ENCODE results near the gene PF4V1.
"Not testable (repeated sequence)": the region's sequence is repeated elsewhere in the genome, so short reads cannot be mapped to it uniquely, and the experiment has no call there.

PF4V1 gene

DNA sequence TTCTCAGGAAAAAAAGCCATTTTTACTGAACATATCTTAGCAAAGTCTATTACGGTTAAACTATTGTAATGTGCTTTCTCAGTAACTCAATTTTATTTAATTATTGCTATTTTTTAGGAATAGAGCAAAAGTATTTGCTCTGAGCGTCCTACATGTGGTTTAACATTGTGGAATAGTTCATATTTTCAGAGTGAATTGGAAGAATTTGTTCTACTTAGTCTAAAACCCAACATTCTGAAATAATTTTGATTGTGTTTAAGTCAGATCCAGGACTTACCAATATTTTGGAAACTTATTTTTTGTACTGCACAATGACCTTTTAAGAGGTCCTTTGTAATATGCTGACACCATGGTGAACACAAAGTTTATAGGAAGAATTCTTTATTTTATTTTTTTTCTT, 43.3 kb downstream of the PF4V1 start:
- no peak for TF ChIP-seq CTCF (IDR thresholded peaks at IDR 0.05; ENCODE audit: extremely low read depth, insufficient read depth, missing control alignments)
- in situ Hi-C loops (cut with MboI; ENCODE audit: low pct_unique_long_range_greater_than_20kb, low sequenced_read_pairs, unreplicated experiment) = no loop called here
- no peak for DNase-seq (ENCODE audit: low spot score)

GRCh38 chr4:73897380-73898136, 44.5 kb downstream of the PF4V1 start:
- in situ Hi-C loops (cut with MboI; ENCODE audit: low pct_unique_long_range_greater_than_20kb, low sequenced_read_pairs, unreplicated experiment) = no loop called here
- DNase-seq (ENCODE audit: low spot score) = no peak
- no peak for TF ChIP-seq CTCF (IDR thresholded peaks at IDR 0.05; ENCODE audit: extremely low read depth, insufficient read depth, missing control alignments)

GRCh38 chr4:73899338-73899737, 46.2 kb downstream of the PF4V1 start:
- DNase-seq (ENCODE audit: low spot score); in situ Hi-C loops (cut with MboI; ENCODE audit: low pct_unique_long_range_greater_than_20kb, low sequenced_read_pairs, unreplicated experiment): not testable (repeated sequence)

DNA sequence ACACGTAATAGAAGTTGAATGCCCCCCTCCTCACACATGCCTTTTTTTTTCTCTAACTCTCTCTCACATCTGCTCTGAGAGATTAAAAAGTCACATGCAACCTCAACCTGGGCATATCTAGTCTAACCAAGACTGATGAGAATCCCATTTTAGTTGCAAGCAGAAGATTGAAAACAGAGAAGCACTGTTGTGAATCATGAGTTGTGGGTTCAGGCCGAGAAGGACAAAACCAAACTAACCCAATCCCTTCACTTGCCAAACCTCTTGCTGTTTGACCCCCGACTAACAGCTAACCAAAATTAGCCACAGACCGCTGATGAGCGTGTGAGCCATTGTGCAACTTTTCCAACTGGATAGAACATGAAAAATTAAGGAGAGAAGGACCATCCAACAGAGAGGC, 47.9 kb downstream of the PF4V1 start:
- no peak for DNase-seq (ENCODE audit: low spot score)
- no peak for TF ChIP-seq CTCF (IDR thresholded peaks at IDR 0.05; ENCODE audit: extremely low read depth, insufficient read depth, missing control alignments)
- in situ Hi-C loops (cut with MboI; ENCODE audit: low pct_unique_long_range_greater_than_20kb, low sequenced_read_pairs, unreplicated experiment) = no loop called here

DNA sequence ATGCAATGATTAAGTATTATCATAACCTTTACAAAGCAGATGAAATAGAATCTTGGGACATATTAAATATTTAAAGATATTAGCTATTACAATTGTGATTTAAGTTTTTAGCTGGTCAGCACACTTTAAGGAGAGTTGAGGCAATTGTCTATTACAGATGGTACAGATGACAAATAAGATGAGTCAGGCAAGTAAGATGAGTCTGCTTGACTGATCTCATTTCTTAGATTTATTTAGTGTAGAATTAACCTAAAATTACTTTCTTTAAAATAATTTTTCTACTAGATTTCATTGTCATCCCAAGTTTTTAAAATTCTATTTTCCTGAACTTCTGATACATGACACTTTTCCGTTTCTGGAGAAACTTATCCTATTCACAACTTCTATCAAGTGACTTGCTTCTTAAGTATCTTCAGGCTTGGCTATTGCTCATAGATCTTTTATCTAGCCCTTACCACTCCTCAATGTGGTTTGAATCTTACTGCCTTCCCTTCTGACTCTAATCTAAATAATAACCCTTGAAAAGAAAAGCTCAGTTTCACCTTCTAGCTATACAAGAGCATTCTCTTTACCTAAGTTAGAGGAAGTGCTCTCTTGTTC, 49.0 kb downstream of the PF4V1 start:
- TF ChIP-seq CTCF (IDR thresholded peaks at IDR 0.05; ENCODE audit: extremely low read depth, insufficient read depth, missing control alignments) = no peak
- DNase-seq (ENCODE audit: low spot score) = no peak
- in situ Hi-C loops (cut with MboI; ENCODE audit: low pct_unique_long_range_greater_than_20kb, low sequenced_read_pairs, unreplicated experiment) = no loop called here

- no peak for DNase-seq (ENCODE audit: low spot score)
- in situ Hi-C loops (cut with MboI; ENCODE audit: low pct_unique_long_range_greater_than_20kb, low sequenced_read_pairs, unreplicated experiment) = no loop called here
- no peak for TF ChIP-seq CTCF (IDR thresholded peaks at IDR 0.05; ENCODE audit: extremely low read depth, insufficient read depth, missing control alignments)
Measured at GRCh38 chr4:73902817-73903547, 49.9 kb downstream of the PF4V1 start.
